HG03457 (cell line): ENCODE measurements around the gene PATZ1.

Source experiments
- ATAC-seq: cut with Tn5 transposase; IDR thresholded peaks from one replicate; pipeline ENCODE4 v1.9.1; 2021; ENCODE audit warnings: moderate number of reproducible peaks; ENCODE audit not compliant: unreplicated experiment

Gene PATZ1

GRCh38 chr22:31284281-31285155 lies 61.6 kb downstream of the PATZ1 start:
- ATAC-seq, result no peak

GRCh38 chr22:31282748-31283468 lies 63.2 kb downstream of the PATZ1 start:
- ATAC-seq, result no peak

GRCh38 chr22:31281733-31282132 lies 64.4 kb downstream of the PATZ1 start:
- ATAC-seq, result no peak

GRCh38 chr22:31279821-31280505 lies 66.2 kb downstream of the PATZ1 start:
- no peak for ATAC-seq

- ATAC-seq, result no peak
Observed at GRCh38 chr22:31279327-31279669, 66.8 kb downstream of the PATZ1 start.

GRCh38 chr22:31278626-31279326 lies 67.4 kb downstream of the PATZ1 start:
- ATAC-seq, result no peak

GRCh38 chr22:31278151-31278621 lies 68.0 kb downstream of the PATZ1 start:
- no peak for ATAC-seq

GRCh38 chr22:31277741-31278140 lies 68.4 kb downstream of the PATZ1 start:
- no peak for ATAC-seq

- ATAC-seq, result no peak
Observed at GRCh38 chr22:31276426-31277167, 69.5 kb downstream of the PATZ1 start.
